Measurements from ENCODE around the gene OR13J1.
A peak's percentile ranks its signal among the peaks of the same experiment; 100 is the strongest.
"Not testable (repeated sequence)": the region's sequence is repeated elsewhere in the genome, so short reads cannot be mapped to it uniquely, and the experiment has no call there.

The OR13J1 gene

GRCh38 chr9:35905912-35906679 is 35.9 kb upstream of the OR13J1 start, which contains the start of gene HRCT1:
HRCT1 (plus strand) TSS chr9:35906202; CDS start chr9:35906288, 86 bp downstream.
- intact Hi-C loops (cut with DNase I) = no loop called here
- DNase-seq = peak in 24 of 42 donors; percentile 12 to 63 (median 38)

GRCh38 chr9:35905051-35905781 is 35.0 kb upstream of the OR13J1 start:
- no peak for DNase-seq
- intact Hi-C loops (cut with DNase I) = no loop called here

- no peak for DNase-seq
- intact Hi-C loops (cut with DNase I) = no loop called here
Observed at GRCh38 chr9:35904338-35904737, 34.1 kb upstream of the OR13J1 start.

GRCh38 chr9:35903049-35903448 is 32.8 kb upstream of the OR13J1 start:
- peak in 9 of 42 donors; percentile 20 to 66 (median 40) for DNase-seq
- intact Hi-C loops (cut with DNase I) = no loop called here

GRCh38 chr9:35899021-35899420 is 28.8 kb upstream of the OR13J1 start:
- intact Hi-C loops (cut with DNase I) = no loop called here

GRCh38 chr9:35898337-35898736 is 28.1 kb upstream of the OR13J1 start:
- no peak for DNase-seq
- intact Hi-C loops (cut with DNase I) = no loop called here

More at GRCh38 chr9:35899021-35899420, 28.8 kb upstream of the OR13J1 start:
- no peak for DNase-seq

GRCh38 chr9:35897376-35898099 is 27.3 kb upstream of the OR13J1 start:
- intact Hi-C loops (cut with DNase I); DNase-seq: not testable (repeated sequence)

- DNase-seq = no peak
- intact Hi-C loops (cut with DNase I) = no loop called here
Observed at GRCh38 chr9:35896570-35896969, 26.4 kb upstream of the OR13J1 start.

- no peak for DNase-seq
- intact Hi-C loops (cut with DNase I) = no loop called here
Observed at GRCh38 chr9:35892051-35892450, 21.9 kb upstream of the OR13J1 start.

GRCh38 chr9:35891646-35892045 is 21.4 kb upstream of the OR13J1 start:
- intact Hi-C loops (cut with DNase I) = no loop called here

GRCh38 chr9:35884908-35885307 is 14.7 kb upstream of the OR13J1 start:
- not testable (repeated sequence) for DNase-seq
- intact Hi-C loops (cut with DNase I) = loop anchor here (5.0 kb wide), 1 partner anchor 93 kb away; the partner anchor contains the start of gene NPR2

More at GRCh38 chr9:35891646-35892045, 21.4 kb upstream of the OR13J1 start:
- DNase-seq = no peak

GRCh38 chr9:35882996-35883395 is 12.8 kb upstream of the OR13J1 start:
- no peak for DNase-seq
- intact Hi-C loops (cut with DNase I) = loop anchor here (5.0 kb wide), 1 partner anchor 91 kb away; the partner anchor contains the start of gene NPR2

GRCh38 chr9:35882263-35882848 is 12.2 kb upstream of the OR13J1 start:
- intact Hi-C loops (cut with DNase I) = loop anchor here (5.0 kb wide), 1 partner anchor 90 kb away; the partner anchor contains the start of gene NPR2
- DNase-seq = peak; percentile 73 to 95 (median 90)

GRCh38 chr9:35872505-35872904 is 2.3 kb upstream of the OR13J1 start:
- intact Hi-C loops (cut with DNase I) = no loop called here

GRCh38 chr9:35871545-35871944 is 1.3 kb upstream of the OR13J1 start:
- intact Hi-C loops (cut with DNase I) = no loop called here
- DNase-seq = peak in 2 of 42 donors; percentile 16 to 20

More at GRCh38 chr9:35872505-35872904, 2.3 kb upstream of the OR13J1 start:
- no peak for DNase-seq

- intact Hi-C loops (cut with DNase I) = no loop called here
- peak in 2 of 42 donors; percentile 17 to 22 for DNase-seq
Observed at GRCh38 chr9:35869621-35870216, 482 bp downstream of the OR13J1 start.

GRCh38 chr9:35868933-35869332 is 1.3 kb downstream of the OR13J1 start:
- DNase-seq = peak in 1 of 42 donors; percentile 8
- intact Hi-C loops (cut with DNase I) = no loop called here

GRCh38 chr9:35867538-35867937 is 2.7 kb downstream of the OR13J1 start:
- peak in 3 of 42 donors; percentile 5 to 21 (median 19) for DNase-seq
- intact Hi-C loops (cut with DNase I) = no loop called here

Measured in head of caudate nucleus (tissue), 42 donors.